ENCODE results near the gene WNT2.
"Not testable (repeated sequence)": the region's sequence is repeated elsewhere in the genome, so short reads cannot be mapped to it uniquely, and the experiment has no call there.

WNT2 gene

GRCh38 chr7:117264716-117265115 is 58.1 kb downstream of the WNT2 start:
- ATAC-seq (ENCODE audit: low read depth): no peak
- no peaks in the 10 kb centered on the region for H3K9me3 Mint-ChIP-seq

GRCh38 chr7:117262546-117262945 is 60.3 kb downstream of the WNT2 start:
- Mint-ChIP-seq H3K9me3 (no peaks in the 10 kb centered on the region), H3K36me3 (no peaks in the 10 kb centered on the region), H3K4me3 (no peak overlapping the region), H3K27me3 (no peaks in the 10 kb centered on the region), H3K4me1 (no peaks in the 10 kb centered on the region), H3K27ac (no peak overlapping the region)
- no peak for DNase-seq (ENCODE audit: low spot score in 2 of 2)
- ATAC-seq (ENCODE audit: low read depth): no peak

More at GRCh38 chr7:117264716-117265115, 58.1 kb downstream of the WNT2 start:
- Mint-ChIP-seq H3K4me3 (no peak overlapping the region), H3K4me1 (no peaks in the 10 kb centered on the region), H3K36me3 (no peaks in the 10 kb centered on the region), H3K27me3 (peaks cover 3% of the 10 kb centered on the region), H3K27ac (no peak overlapping the region)
- DNase-seq (ENCODE audit: low spot score in 2 of 2): no peak

- H3K9me3 Mint-ChIP-seq: no peaks in the 10 kb centered on the region
- H3K27me3 Mint-ChIP-seq: peaks cover 3% of the 10 kb centered on the region
- H3K4me3 Mint-ChIP-seq: no peak overlapping the region
- DNase-seq (ENCODE audit: low spot score in 2 of 2): no peak
- H3K36me3 Mint-ChIP-seq: no peaks in the 10 kb centered on the region
- no peak for ATAC-seq (ENCODE audit: low read depth)
- no peaks in the 10 kb centered on the region for H3K4me1 Mint-ChIP-seq
- H3K27ac Mint-ChIP-seq: no peak overlapping the region
Observed at GRCh38 chr7:117259615-117260014, 63.2 kb downstream of the WNT2 start.

GRCh38 chr7:117251687-117252086 is 71.2 kb downstream of the WNT2 start:
- Mint-ChIP-seq H3K4me1 (no peaks in the 10 kb centered on the region), H3K36me3 (no peaks in the 10 kb centered on the region), H3K4me3 (no peak overlapping the region), H3K9me3 (no peaks in the 10 kb centered on the region), H3K27ac (no peak overlapping the region), H3K27me3 (peaks cover 10% of the 10 kb centered on the region)
- ATAC-seq (ENCODE audit: low read depth) (no peak), DNase-seq (ENCODE audit: low spot score in 2 of 2) (no peak)

- Mint-ChIP-seq H3K4me1 (no peaks in the 10 kb centered on the region), H3K36me3 (no peaks in the 10 kb centered on the region)
- ATAC-seq (ENCODE audit: low read depth): no peak
Observed at GRCh38 chr7:117250801-117251200, 72.1 kb downstream of the WNT2 start.

GRCh38 chr7:117250245-117250644 is 72.6 kb downstream of the WNT2 start:
- H3K9me3 Mint-ChIP-seq: peaks cover 3% of the 10 kb centered on the region
- no peaks in the 10 kb centered on the region for H3K4me1 Mint-ChIP-seq
- H3K4me3 Mint-ChIP-seq: no peak overlapping the region
- H3K27ac Mint-ChIP-seq: no peak overlapping the region
- H3K36me3 Mint-ChIP-seq: no peaks in the 10 kb centered on the region
- DNase-seq (ENCODE audit: low spot score in 2 of 2) (no peak), ATAC-seq (ENCODE audit: low read depth) (no peak)
- peaks cover 7% of the 10 kb centered on the region for H3K27me3 Mint-ChIP-seq

More at GRCh38 chr7:117250801-117251200, 72.1 kb downstream of the WNT2 start:
- H3K27me3 Mint-ChIP-seq: peaks cover 7% of the 10 kb centered on the region
- peaks cover 1% of the 10 kb centered on the region for H3K9me3 Mint-ChIP-seq
- no peak overlapping the region for H3K4me3 Mint-ChIP-seq
- no peak for DNase-seq (ENCODE audit: low spot score in 2 of 2)
- no peak overlapping the region for H3K27ac Mint-ChIP-seq

- no peaks in the 10 kb centered on the region for H3K4me1 Mint-ChIP-seq
- no peak for ATAC-seq (ENCODE audit: low read depth)
- no peak overlapping the region for H3K4me3 Mint-ChIP-seq
- peaks cover 4% of the 10 kb centered on the region for H3K9me3 Mint-ChIP-seq
- H3K27me3 Mint-ChIP-seq: peaks cover 7% of the 10 kb centered on the region
- H3K27ac Mint-ChIP-seq: no peak overlapping the region
- H3K36me3 Mint-ChIP-seq: no peaks in the 10 kb centered on the region
- no peak for DNase-seq (ENCODE audit: low spot score in 2 of 2)
Observed at GRCh38 chr7:117249696-117250095, 73.2 kb downstream of the WNT2 start.

GRCh38 chr7:117248829-117249228 is 74.0 kb downstream of the WNT2 start:
- peaks cover 7% of the 10 kb centered on the region for H3K27me3 Mint-ChIP-seq
- H3K4me3 Mint-ChIP-seq: no peak overlapping the region
- no peaks in the 10 kb centered on the region for H3K4me1 Mint-ChIP-seq
- H3K36me3 Mint-ChIP-seq: no peaks in the 10 kb centered on the region
- no peak for DNase-seq (ENCODE audit: low spot score in 2 of 2)
- no peak overlapping the region for H3K27ac Mint-ChIP-seq
- peaks cover 4% of the 10 kb centered on the region for H3K9me3 Mint-ChIP-seq
- no peak for ATAC-seq (ENCODE audit: low read depth)

- H3K9me3 Mint-ChIP-seq: peaks cover 4% of the 10 kb centered on the region
- no peak overlapping the region for H3K27ac Mint-ChIP-seq
- DNase-seq (ENCODE audit: low spot score in 2 of 2) (no peak), ATAC-seq (ENCODE audit: low read depth) (no peak)
- H3K4me3 Mint-ChIP-seq: no peak overlapping the region
- no peaks in the 10 kb centered on the region for H3K4me1 Mint-ChIP-seq
- H3K27me3 Mint-ChIP-seq: peaks cover 5% of the 10 kb centered on the region
- H3K36me3 Mint-ChIP-seq: no peaks in the 10 kb centered on the region
Observed at GRCh38 chr7:117247809-117248208, 75.0 kb downstream of the WNT2 start.

GRCh38 chr7:117245703-117246102 is 77.2 kb downstream of the WNT2 start:
- H3K27me3 Mint-ChIP-seq; H3K27ac Mint-ChIP-seq; H3K9me3 Mint-ChIP-seq; H3K4me3 Mint-ChIP-seq; DNase-seq (ENCODE audit: low spot score in 2 of 2); H3K4me1 Mint-ChIP-seq; H3K36me3 Mint-ChIP-seq; ATAC-seq (ENCODE audit: low read depth): not testable (repeated sequence)

- ATAC-seq (ENCODE audit: low read depth) (no peak), DNase-seq (ENCODE audit: low spot score in 2 of 2) (no peak)
- H3K9me3 Mint-ChIP-seq: peaks cover 4% of the 10 kb centered on the region
- H3K27me3 Mint-ChIP-seq: peaks cover 7% of the 10 kb centered on the region
- H3K4me3 Mint-ChIP-seq: no peak overlapping the region
- H3K36me3 Mint-ChIP-seq: no peaks in the 10 kb centered on the region
- H3K27ac Mint-ChIP-seq: no peak overlapping the region
- H3K4me1 Mint-ChIP-seq: no peaks in the 10 kb centered on the region
Observed at GRCh38 chr7:117243390-117243789, 79.5 kb downstream of the WNT2 start.

GRCh38 chr7:117241088-117241487 is 81.8 kb downstream of the WNT2 start:
- Mint-ChIP-seq H3K9me3 (peaks cover 3% of the 10 kb centered on the region), H3K36me3 (no peaks in the 10 kb centered on the region), H3K27ac (no peak overlapping the region), H3K4me3 (no peak overlapping the region), H3K4me1 (no peaks in the 10 kb centered on the region), H3K27me3 (peaks cover 5% of the 10 kb centered on the region)
- DNase-seq (ENCODE audit: low spot score in 2 of 2) (no peak), ATAC-seq (ENCODE audit: low read depth) (no peak)

- no peak for DNase-seq (ENCODE audit: low spot score in 2 of 2)
- no peak for ATAC-seq (ENCODE audit: low read depth)
- no peaks in the 10 kb centered on the region for H3K36me3 Mint-ChIP-seq
- H3K4me3 Mint-ChIP-seq: no peak overlapping the region
- peaks cover 3% of the 10 kb centered on the region for H3K9me3 Mint-ChIP-seq
- H3K27ac Mint-ChIP-seq: no peak overlapping the region
- H3K27me3 Mint-ChIP-seq: peaks cover 5% of the 10 kb centered on the region
- no peaks in the 10 kb centered on the region for H3K4me1 Mint-ChIP-seq
Observed at GRCh38 chr7:117238937-117239336, 83.9 kb downstream of the WNT2 start.

- DNase-seq (ENCODE audit: low spot score in 2 of 2) (no peak), ATAC-seq (ENCODE audit: low read depth) (no peak)
- no peak overlapping the region for H3K4me3 Mint-ChIP-seq
- peaks cover 4% of the 10 kb centered on the region for H3K9me3 Mint-ChIP-seq
- peaks cover 5% of the 10 kb centered on the region for H3K27me3 Mint-ChIP-seq
- no peaks in the 10 kb centered on the region for H3K4me1 Mint-ChIP-seq
- no peaks in the 10 kb centered on the region for H3K36me3 Mint-ChIP-seq
- H3K27ac Mint-ChIP-seq: no peak overlapping the region
Observed at GRCh38 chr7:117238472-117238871, 84.4 kb downstream of the WNT2 start.

GRCh38 chr7:117237646-117238045 is 85.2 kb downstream of the WNT2 start:
- DNase-seq (ENCODE audit: low spot score in 2 of 2) (no peak), ATAC-seq (ENCODE audit: low read depth) (no peak)
- H3K36me3 Mint-ChIP-seq: no peaks in the 10 kb centered on the region
- no peak overlapping the region for H3K4me3 Mint-ChIP-seq
- H3K27me3 Mint-ChIP-seq: peaks cover 5% of the 10 kb centered on the region
- peaks cover 4% of the 10 kb centered on the region for H3K9me3 Mint-ChIP-seq
- H3K27ac Mint-ChIP-seq: no peak overlapping the region
- H3K4me1 Mint-ChIP-seq: no peaks in the 10 kb centered on the region

- ATAC-seq (ENCODE audit: low read depth) (no peak), DNase-seq (ENCODE audit: low spot score in 2 of 2) (no peak)
- Mint-ChIP-seq H3K4me1 (no peaks in the 10 kb centered on the region), H3K4me3 (no peak overlapping the region), H3K36me3 (no peaks in the 10 kb centered on the region), H3K27ac (no peak overlapping the region), H3K9me3 (peaks cover 9% of the 10 kb centered on the region), H3K27me3 (no peaks in the 10 kb centered on the region)
Observed at GRCh38 chr7:117231047-117231359, 91.9 kb downstream of the WNT2 start.

Measured in memory B cell (primary cell).